Transverse colon (tissue), 4 donors: ENCODE measurements around the gene ZNF141. TPM values are rescaled to one million over a fixed set of nuclear protein-coding genes. Genes with fewer than 3 reads are reported as not detected.
A peak's percentile ranks its signal among the peaks of the same experiment; 100 is the strongest.

ENCODE experiments used
- DNase-seq: peaks from one replicate; pipeline ENCODE4 v3.0.0-alpha.2; 2019
- H3K27ac ChIP-seq, 4 donors: fragments of 200-600 bp; sonication (generic); 2 replicates each; pipeline ENCODE4 v1.5.1; 2016 to 2018; ENCODE audit warnings: inconsistent platforms in 4 of 4
- H3K27me3 ChIP-seq: fragments of 200-600 bp; sonication (generic); 2 replicates; pipeline ENCODE4 v1.5.1; 2017; ENCODE audit warnings: inconsistent platforms
- H3K36me3 ChIP-seq, 4 donors: fragments of 200-600 bp; sonication (generic); 2 replicates each; pipeline ENCODE4 v1.5.1; 2017 to 2019; ENCODE audit warnings: inconsistent platforms in 4 of 4
- H3K4me1 ChIP-seq, 4 donors: fragments of 200-600 bp; sonication (generic); 2 replicates each; pipeline ENCODE4 v1.5.1; 2017 to 2020; ENCODE audit warnings: inconsistent platforms in 4 of 4
- H3K4me3 ChIP-seq, 4 donors: fragments of 200-600 bp; sonication (generic); 1 replicate in 1 of 4; 2 replicates in 3 of 4; pipeline versions ENCODE4 v1.5.1 to v1.6.1; 2017 to 2019; ENCODE audit warnings: inconsistent platforms in 4 of 4
- H3K9me3 ChIP-seq, 2 donors: fragments of 200-600 bp; sonication (generic); 2 replicates each; pipeline ENCODE4 v1.5.1; 2017 to 2019; ENCODE audit warnings: inconsistent platforms in 2 of 2
- EP300 ChIP-seq: sonication (generic); formaldehyde crosslinking; IDR thresholded peaks from one replicate; pipeline ENCODE4 v1.6.1; 2017; ENCODE audit warnings: antibody characterized with exemption, low read depth
- POLR2A ChIP-seq: fragments of 450-650 bp; IDR thresholded peaks from one replicate; pipeline ENCODE4 v1.6.1; 2016; ENCODE audit warnings: antibody characterized with exemption, mild to moderate bottlenecking, moderate library complexity
- POLR2AphosphoS5 ChIP-seq, 3 donors: sonication (generic); formaldehyde crosslinking; IDR thresholded peaks; one replicate each; pipeline ENCODE4 v1.6.1; 2016; ENCODE audit warnings: antibody characterized with exemption in 3 of 3
- WGBS, 2 donors: methylation state at CpG; one replicate each; pipeline ENCODE4 v1.1.5; 2018; ENCODE audit warnings: low coverage in 1 of 2; 5-methylcytosine and 5-hydroxymethylcytosine counted together
- in situ Hi-C, 4 donors: fragments of 200-750 bp; cut with MboI; loops; one replicate each; pipeline versions ENCODE4 v1.15.0 to v1.15.1; 2017; ENCODE audit warnings: low sequenced_read_pairs in 3 of 4, low pct_ligation_motif_present in 1 of 4, low pct_unique_long_range_greater_than_20kb in 1 of 4
- intact Hi-C: fragments of 100-400 bp; cut with DNase I; formaldehyde crosslinking; loops from one replicate; pipeline ENCODE4 v1.15.1; 2023; ENCODE audit warnings: low total_unique reads
- total RNA-seq, 4 donors: library from RNA; depleted of rRNA; stranded (reverse); fragments of >200 nt; gene quantifications; one replicate each; pipeline ENCODE4 v1.1.0, GENCODE V29; 2016
- TF ChIP-seq, protein P1 (sequence below), 5 experiments: fragments of 200-600 bp in 3 of 5; fragments of 450-650 bp in 2 of 5; sonication (generic) in 3 of 5; IDR thresholded peaks; 1 replicate in 2 of 5; 2 replicates in 3 of 5; pipeline ENCODE4 v1.5.1; 2016 to 2017; ENCODE audit warnings: antibody characterized with exemption in 5 of 5, inconsistent platforms in 3 of 5, mild to moderate bottlenecking in 2 of 5, moderate library complexity in 1 of 5

ZNF141 gene
- total RNA-seq, 4 donors from 2014 or later = 13.8 to 40.4 (median 30.4) TPM

DNA sequence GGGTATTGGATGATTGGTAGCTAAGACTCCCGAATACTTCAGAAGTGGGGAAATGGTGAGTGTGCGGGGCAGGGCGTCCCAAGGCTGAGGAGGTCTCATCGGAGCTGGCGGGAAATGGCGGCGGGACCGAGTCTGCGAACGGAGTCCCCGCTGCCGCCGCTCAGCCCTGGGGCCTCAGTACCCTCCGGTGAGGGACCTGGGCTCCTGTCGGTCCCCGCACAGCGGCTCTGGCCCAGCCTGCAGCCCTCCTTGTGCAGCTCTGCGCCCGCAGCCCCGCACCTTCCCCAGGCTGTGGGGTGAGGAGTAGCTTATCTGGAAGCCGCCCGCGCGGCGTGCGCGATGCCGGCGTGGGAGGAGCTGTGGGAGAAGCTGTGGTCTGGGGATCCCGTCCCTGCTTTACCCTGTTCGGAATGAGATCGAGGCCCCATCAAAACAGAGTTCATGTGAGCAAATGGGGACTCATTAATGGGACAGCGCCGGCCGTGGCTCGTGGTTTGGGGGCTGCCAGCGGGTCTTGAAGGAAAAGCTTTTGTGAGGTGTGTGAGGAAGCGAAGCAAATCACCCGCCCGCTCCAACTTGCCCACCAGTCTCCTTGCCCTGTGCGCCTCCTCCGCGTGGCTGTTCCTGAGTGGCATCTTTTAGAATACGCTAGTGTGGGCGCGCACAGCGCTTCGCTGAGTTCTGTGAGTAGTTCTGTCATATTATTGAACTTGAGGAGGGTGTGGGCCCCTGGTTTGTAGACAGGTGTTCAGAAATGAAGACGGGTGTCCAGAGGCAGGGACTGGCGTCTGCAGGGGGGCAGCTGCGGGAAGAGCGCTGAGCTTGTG lies 531 bp downstream of the ZNF141 start:
- Histone ChIP-seq H3K4me1 (peaks cover 9 to 17% (median 13%) of the 10 kb centered on the region in 4 donors), H3K27ac (peak overlapping the region; percentile 89 to 98 (median 94)), H3K4me3 (peak overlapping the region; percentile 66 to 94 (median 78)), H3K27me3 (no peaks in the 10 kb centered on the region), H3K9me3 (peaks cover 27 to 31% of the 10 kb centered on the region in 2 donors), H3K36me3 (peaks cover 0 to 29% (median 3%) of the 10 kb centered on the region in 4 donors)
- in situ Hi-C loops (no loop called here), intact Hi-C loops (no loop called here)
- DNase-seq = no peak
- 5% methylated on average over 52 of the region's 52 CpGs; no CpG with 5 or more reads in 1 of the 2 donors for WGBS, 2 donors
- TF ChIP-seq POLR2A = no peak
- TF ChIP-seq POLR2AphosphoS5 (IDR thresholded peaks at IDR 0.05) = no peak
- TF ChIP-seq, protein P1, sequence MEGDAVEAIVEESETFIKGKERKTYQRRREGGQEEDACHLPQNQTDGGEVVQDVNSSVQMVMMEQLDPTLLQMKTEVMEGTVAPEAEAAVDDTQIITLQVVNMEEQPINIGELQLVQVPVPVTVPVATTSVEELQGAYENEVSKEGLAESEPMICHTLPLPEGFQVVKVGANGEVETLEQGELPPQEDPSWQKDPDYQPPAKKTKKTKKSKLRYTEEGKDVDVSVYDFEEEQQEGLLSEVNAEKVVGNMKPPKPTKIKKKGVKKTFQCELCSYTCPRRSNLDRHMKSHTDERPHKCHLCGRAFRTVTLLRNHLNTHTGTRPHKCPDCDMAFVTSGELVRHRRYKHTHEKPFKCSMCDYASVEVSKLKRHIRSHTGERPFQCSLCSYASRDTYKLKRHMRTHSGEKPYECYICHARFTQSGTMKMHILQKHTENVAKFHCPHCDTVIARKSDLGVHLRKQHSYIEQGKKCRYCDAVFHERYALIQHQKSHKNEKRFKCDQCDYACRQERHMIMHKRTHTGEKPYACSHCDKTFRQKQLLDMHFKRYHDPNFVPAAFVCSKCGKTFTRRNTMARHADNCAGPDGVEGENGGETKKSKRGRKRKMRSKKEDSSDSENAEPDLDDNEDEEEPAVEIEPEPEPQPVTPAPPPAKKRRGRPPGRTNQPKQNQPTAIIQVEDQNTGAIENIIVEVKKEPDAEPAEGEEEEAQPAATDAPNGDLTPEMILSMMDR (IDR thresholded peaks at IDR 0.05) = no peak

DNA sequence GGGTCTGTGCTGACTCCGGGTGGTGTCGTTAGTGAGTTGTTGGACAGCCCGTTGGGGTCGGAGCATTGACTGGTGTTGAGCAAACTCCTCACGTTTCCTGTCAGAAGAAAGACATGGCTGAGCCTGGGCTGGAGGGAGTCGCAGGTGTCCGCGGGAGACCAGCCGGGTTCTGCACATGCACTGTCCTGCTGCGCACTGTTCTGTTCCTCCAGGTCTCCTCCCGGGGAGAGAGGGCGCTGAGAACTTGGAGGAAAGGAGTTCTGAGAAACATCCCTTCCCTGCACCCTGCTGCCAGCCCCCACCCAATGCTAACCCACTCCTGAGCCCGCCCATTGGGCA lies 1.1 kb downstream of the ZNF141 start:
- no peaks in the 10 kb centered on the region for H3K27me3 ChIP-seq
- no peak for TF ChIP-seq EP300
- TF ChIP-seq, protein P1 (IDR thresholded peaks at IDR 0.05) = no peak
- TF ChIP-seq POLR2A = no peak
- peaks cover 28 to 33% of the 10 kb centered on the region in 2 donors for H3K9me3 ChIP-seq
- no peak for DNase-seq
- intact Hi-C loops (no loop called here), in situ Hi-C loops (no loop called here)
- peaks cover 0 to 32% (median 3%) of the 10 kb centered on the region in 4 donors for H3K36me3 ChIP-seq
- peak overlapping the region; percentile 66 to 94 (median 78) for H3K4me3 ChIP-seq
- 76% methylated on average over 13 of the region's 13 CpGs; no CpG with 5 or more reads in 1 of the 2 donors for WGBS, 2 donors
- peaks cover 9 to 17% (median 13%) of the 10 kb centered on the region in 4 donors for H3K4me1 ChIP-seq
- peak overlapping the region in 2 of 4 donors; percentile 89 to 90 for H3K27ac ChIP-seq

DNA sequence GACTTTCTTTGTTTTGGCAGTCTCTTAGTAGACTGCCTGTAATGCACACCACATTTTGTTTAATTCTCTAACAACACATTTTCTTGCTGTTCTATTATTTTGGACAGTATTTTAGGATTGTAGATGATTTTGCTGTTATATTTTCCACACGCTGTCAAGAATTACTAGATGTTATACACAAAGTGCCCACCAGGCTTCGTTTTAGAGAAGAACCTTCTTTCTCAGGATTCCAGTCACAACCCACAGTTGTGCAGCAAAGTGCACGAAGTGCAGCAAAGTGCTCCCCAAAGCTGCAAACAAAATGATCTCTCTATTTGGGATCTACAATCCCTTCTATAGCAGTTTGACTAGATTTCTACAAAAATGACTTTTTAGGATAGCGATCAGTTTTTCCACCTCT lies 2.4 kb downstream of the ZNF141 start:
- Histone ChIP-seq H3K9me3 (peaks cover 41 to 46% of the 10 kb centered on the region in 2 donors), H3K4me1 (peaks cover 9 to 17% (median 13%) of the 10 kb centered on the region in 4 donors), H3K27me3 (no peaks in the 10 kb centered on the region), H3K4me3 (no peak overlapping the region), H3K27ac (no peak overlapping the region), H3K36me3 (peaks cover 0 to 44% (median 9%) of the 10 kb centered on the region in 4 donors)
- intact Hi-C loops (no loop called here), in situ Hi-C loops (no loop called here)
- 93 to 96% methylated on average over 4 of the region's 4 CpGs for WGBS, 2 donors
- no peak for DNase-seq
- no peak for TF ChIP-seq EP300
- TF ChIP-seq, protein P1 (IDR thresholded peaks at IDR 0.05) = peak in 3 of 5 experiments; percentile 11 to 18 (median 18)
- TF ChIP-seq POLR2AphosphoS5 (IDR thresholded peaks at IDR 0.05) = no peak
- TF ChIP-seq POLR2A = no peak

DNA sequence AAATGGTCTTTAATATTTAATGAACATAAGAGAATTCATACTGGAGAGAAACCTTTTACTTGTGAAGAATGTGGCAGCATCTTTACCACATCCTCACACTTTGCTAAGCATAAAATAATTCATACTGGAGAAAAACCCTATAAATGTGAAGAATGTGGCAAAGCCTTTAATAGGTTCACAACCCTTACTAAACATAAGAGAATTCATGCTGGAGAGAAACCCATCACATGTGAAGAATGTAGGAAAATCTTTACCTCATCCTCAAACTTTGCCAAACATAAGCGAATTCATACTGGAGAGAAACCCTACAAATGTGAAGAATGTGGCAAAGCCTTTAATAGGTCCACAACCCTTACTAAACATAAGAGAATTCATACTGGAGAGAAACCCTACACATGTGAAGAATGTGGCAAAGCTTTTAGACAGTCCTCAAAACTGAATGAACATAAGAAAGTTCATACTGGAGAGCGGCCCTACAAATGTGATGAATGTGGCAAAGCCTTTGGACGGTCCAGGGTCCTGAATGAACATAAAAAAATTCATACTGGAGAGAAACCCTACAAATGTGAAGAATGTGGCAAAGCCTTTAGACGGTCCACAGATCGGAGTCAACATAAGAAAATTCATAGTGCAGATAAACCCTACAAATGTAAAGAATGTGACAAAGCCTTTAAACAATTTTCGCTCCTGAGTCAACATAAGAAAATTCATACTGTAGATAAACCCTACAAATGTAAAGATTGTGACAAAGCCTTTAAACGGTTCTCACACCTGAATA lies 35.6 kb downstream of the ZNF141 start:
- no peak for DNase-seq
- Histone ChIP-seq H3K27me3 (no peaks in the 10 kb centered on the region), H3K4me1 (no peaks in the 10 kb centered on the region), H3K27ac (no peak overlapping the region), H3K9me3 (peaks cover 96 to 100% of the 10 kb centered on the region in 2 donors), H3K4me3 (no peak overlapping the region), H3K36me3 (peaks cover 0 to 77% (median 46%) of the 10 kb centered on the region in 4 donors)
- 88 to 94% methylated on average over 4 to 7 of the region's 7 CpGs for WGBS, 2 donors
- intact Hi-C loops (no loop called here), in situ Hi-C loops (no loop called here)
- TF ChIP-seq EP300 (no peak), POLR2A (no peak), POLR2AphosphoS5 (IDR thresholded peaks at IDR 0.05) (no peak)
